Naive B cell (primary cell): ENCODE data around the gene IFI16. TPM values are rescaled to one million over a fixed set of nuclear protein-coding genes. Genes with fewer than 3 reads are reported as not detected.
"Not testable (repeated sequence)": the region's sequence is repeated elsewhere in the genome, so short reads cannot be mapped to it uniquely, and the experiment has no call there.

ENCODE experiments used
- ATAC-seq, 2 donors: fragments of 150-1000 bp; cut with Tn5 transposase; 2 replicates each; pipeline ENCODE4 v1.10.0; 2021; ENCODE audit warnings: low read depth in 2 of 2, mild to moderate bottlenecking in 2 of 2, moderate library complexity in 2 of 2
- DNase-seq: peaks from one replicate; pipeline ENCODE4 v3.0.0; 2022
- H3K27ac Mint-ChIP-seq, 6 donors: one replicate each; pipeline ENCODE4 v1.8.0; 2020 to 2022; ENCODE audit warnings: mild to moderate bottlenecking in 6 of 6, mixed read lengths in 6 of 6, moderate library complexity in 5 of 6, inconsistent platforms in 2 of 6
- H3K27me3 Mint-ChIP-seq, 3 donors: one replicate each; pipeline ENCODE4 v1.8.0; 2021 to 2022; ENCODE audit warnings: mixed read lengths in 3 of 3, mild to moderate bottlenecking in 1 of 3
- H3K36me3 Mint-ChIP-seq, 2 donors: one replicate each; pipeline ENCODE4 v1.8.0; 2020 to 2022; ENCODE audit warnings: mixed read lengths in 2 of 2, inconsistent platforms in 1 of 2, mild to moderate bottlenecking in 1 of 2
- H3K4me1 Mint-ChIP-seq, 3 donors: one replicate each; pipeline ENCODE4 v1.8.0; 2020 to 2022; ENCODE audit warnings: mixed read lengths in 3 of 3, inconsistent platforms in 1 of 3, mild to moderate bottlenecking in 1 of 3, moderate library complexity in 1 of 3
- H3K4me3 Mint-ChIP-seq, 8 donors: one replicate each; pipeline ENCODE4 v1.8.0; 2020 to 2022; ENCODE audit warnings: mild to moderate bottlenecking in 8 of 8, mixed read lengths in 8 of 8, moderate library complexity in 8 of 8, inconsistent platforms in 2 of 8
- H3K9me3 Mint-ChIP-seq, 7 donors: one replicate each; pipeline ENCODE4 v1.8.0; 2020 to 2022; ENCODE audit warnings: mixed read lengths in 7 of 7, mild to moderate bottlenecking in 5 of 7, inconsistent platforms in 2 of 7, moderate library complexity in 1 of 7
- polyA plus RNA-seq, 6 donors: library from polyadenylated mRNA; unstranded; fragments of 300-500 nt; fragmentation: Illumina TruSeq; gene quantifications; one replicate each; pipeline ENCODE4 v1.2.3, GENCODE V29; 2021; ENCODE audit warnings: low read depth in 6 of 6

IFI16 gene
- polyA plus RNA-seq, 6 donors from 2014 or later, result 143 to 262 (median 206) TPM

DNA sequence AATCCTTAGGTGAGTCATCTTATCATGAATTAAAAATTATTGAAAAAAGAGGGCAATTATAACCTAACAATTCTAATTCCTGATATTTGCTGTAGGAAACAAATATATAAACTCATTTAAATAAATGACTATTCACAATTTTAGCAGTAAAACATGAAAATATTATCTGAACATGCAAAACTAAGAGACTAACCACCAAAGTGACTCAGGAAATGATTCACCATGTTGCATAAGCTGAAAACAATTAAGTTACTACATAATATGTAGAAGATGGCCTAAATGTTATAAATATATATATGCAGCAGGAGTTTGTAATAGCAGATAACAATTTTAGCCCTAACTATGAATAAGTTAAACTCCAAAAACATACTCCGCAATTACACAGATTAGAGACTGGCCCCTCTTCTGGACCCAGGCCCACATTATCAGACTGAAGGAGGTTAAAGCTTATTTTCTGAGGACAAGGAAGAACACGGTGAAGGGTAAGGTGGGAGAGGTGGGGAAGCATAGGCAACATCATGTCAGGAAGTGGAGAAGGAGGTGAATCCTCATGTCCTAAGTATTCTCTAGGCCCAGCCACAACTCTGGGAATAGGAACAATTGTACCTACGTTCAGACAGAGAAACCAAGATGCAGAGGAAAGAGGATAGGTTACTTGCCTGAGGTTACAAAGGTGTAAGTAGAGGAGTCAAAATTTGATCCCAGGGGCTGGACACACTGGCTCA is 82.5 kb downstream of the IFI16 start:
- no peaks in the 10 kb centered on the region for H3K36me3 Mint-ChIP-seq
- DNase-seq (no peak), ATAC-seq (no peak)
- peaks cover 0 to under 1% (median 0%) of the 10 kb centered on the region in 7 donors for H3K9me3 Mint-ChIP-seq
- H3K27ac Mint-ChIP-seq, result no peak overlapping the region
- H3K27me3 Mint-ChIP-seq, result no peaks in the 10 kb centered on the region
- H3K4me1 Mint-ChIP-seq, result peaks cover 18 to 27% (median 26%) of the 10 kb centered on the region in 3 donors
- H3K4me3 Mint-ChIP-seq, result no peak overlapping the region

DNA sequence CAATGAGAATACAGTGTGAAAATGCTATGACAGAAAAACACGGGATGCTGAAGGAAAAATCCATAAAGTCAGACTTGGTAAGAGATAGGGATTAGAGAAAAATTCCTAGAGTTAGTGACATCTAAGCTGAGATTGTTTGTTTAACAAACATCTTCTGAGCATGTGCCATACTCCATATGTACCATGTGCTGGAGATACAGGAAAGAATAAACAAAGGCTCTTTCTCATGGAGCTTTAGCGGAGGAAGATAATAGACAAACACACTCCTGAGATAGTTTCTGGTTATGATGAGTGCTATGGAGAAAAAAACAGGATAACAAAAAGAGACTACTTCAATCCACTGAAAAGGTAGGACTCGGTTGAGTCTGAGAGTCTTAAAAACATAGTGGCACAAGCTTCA is 88.9 kb downstream of the IFI16 start:
- DNase-seq (no peak), ATAC-seq (no peak)
- no peaks in the 10 kb centered on the region for H3K4me1 Mint-ChIP-seq
- peak overlapping the region in 1 of 6 donors; percentile 1 for H3K27ac Mint-ChIP-seq
- H3K9me3 Mint-ChIP-seq, result no peaks in the 10 kb centered on the region
- peaks cover 12 to 43% (median 18%) of the 10 kb centered on the region in 3 donors for H3K27me3 Mint-ChIP-seq
- peaks cover 0 to 8% of the 10 kb centered on the region in 2 donors for H3K36me3 Mint-ChIP-seq
- H3K4me3 Mint-ChIP-seq, result no peak overlapping the region

- Mint-ChIP-seq H3K9me3 (no peaks in the 10 kb centered on the region), H3K27ac (no peak overlapping the region), H3K4me3 (no peak overlapping the region), H3K36me3 (peaks cover 0 to 8% of the 10 kb centered on the region in 2 donors), H3K27me3 (peaks cover 14 to 46% (median 18%) of the 10 kb centered on the region in 3 donors), H3K4me1 (no peaks in the 10 kb centered on the region)
- DNase-seq (no peak), ATAC-seq (no peak)
These were observed 90.9 kb downstream of the IFI16 start for GRCh38 chr1:159100589-159100988.

DNA sequence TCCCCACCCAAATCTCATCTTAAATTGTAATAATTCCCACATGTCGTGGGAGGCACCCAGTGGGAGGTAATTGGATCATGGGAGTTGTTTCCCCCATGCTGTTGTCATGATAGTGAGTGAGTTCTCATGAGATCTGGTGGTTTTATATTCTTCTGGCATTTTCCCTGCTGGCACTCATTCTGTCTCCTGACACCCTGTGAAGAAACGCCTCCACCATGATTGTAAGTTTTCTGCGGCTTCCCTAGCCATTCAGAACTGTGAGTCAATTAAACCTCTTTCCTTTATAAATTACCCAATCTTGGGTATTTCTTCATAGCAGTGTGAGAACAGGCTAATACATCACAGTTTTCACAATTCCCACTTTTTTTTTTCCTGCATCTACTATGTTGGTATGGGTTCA is 93.3 kb downstream of the IFI16 start:
- not testable (repeated sequence) for H3K4me1 Mint-ChIP-seq, ATAC-seq, H3K4me3 Mint-ChIP-seq, DNase-seq, H3K36me3 Mint-ChIP-seq, H3K9me3 Mint-ChIP-seq
- Mint-ChIP-seq H3K27ac (peak overlapping the region in 1 of 6 donors; percentile 2), H3K27me3 (peaks cover 26 to 55% (median 33%) of the 10 kb centered on the region in 3 donors)

Other genes starting within 250 kb of the IFI16 start
- gene OR6N1, start 237.7 kb upstream of the IFI16 start, polyA plus RNA-seq, result not detected
- gene OR6N2, start 228.7 kb upstream of the IFI16 start, polyA plus RNA-seq, result not detected
- 10 to 100 TPM in 2 of 6 donors, 1 to 10 TPM in 4; 6.0 to 26.3 (median 8.8) TPM for gene MNDA, start 178.6 kb upstream of the IFI16 start, polyA plus RNA-seq
- 1 to 10 TPM in 5 of 6 donors, not detected in 1; 2.7 to 5.9 (median 3.0) TPM for gene PYHIN1, start 78.4 kb upstream of the IFI16 start, polyA plus RNA-seq
- 10 to 100 TPM in 2 of 6 donors, 1 to 10 TPM in 4; 3.4 to 21.5 (median 5.1) TPM for gene AIM2, start 66.9 kb downstream of the IFI16 start, polyA plus RNA-seq
- gene CADM3, start 161.7 kb downstream of the IFI16 start, polyA plus RNA-seq, result not detected
- not detected for gene ACKR1, start 195.0 kb downstream of the IFI16 start, polyA plus RNA-seq